Stomach smooth muscle (tissue), 2 donors: Measurements from ENCODE around the gene FADS6.

ENCODE experiments used
- H3K27ac ChIP-seq: one replicate; pipeline ENCODE4 v1.7.0; 2013; ENCODE audit warnings: mild to moderate bottlenecking, low read length, inconsistent platforms
- H3K27me3 ChIP-seq, 2 donors: one replicate each; pipeline ENCODE4 v1.7.0; 2013; ENCODE audit warnings: low read length in 2 of 2; ENCODE audit not compliant: insufficient read depth in 2 of 2, control insufficient read depth in 1 of 2
- H3K36me3 ChIP-seq, 2 donors: one replicate each; pipeline ENCODE4 v1.7.0; 2013; ENCODE audit warnings: low read length in 2 of 2; ENCODE audit not compliant: control insufficient read depth in 2 of 2, insufficient read depth in 2 of 2
- H3K4me1 ChIP-seq: one replicate; pipeline ENCODE4 v1.7.0; 2013; ENCODE audit warnings: low read length; ENCODE audit not compliant: control insufficient read depth, insufficient read depth
- H3K4me3 ChIP-seq, 2 donors: one replicate each; pipeline ENCODE4 v1.7.0; 2013; ENCODE audit warnings: low read length in 2 of 2
- H3K9ac ChIP-seq, 2 donors: one replicate each; pipeline ENCODE4 v1.7.0; 2013; ENCODE audit warnings: low read length in 2 of 2, mild to moderate bottlenecking in 1 of 2
- H3K9me3 ChIP-seq, 2 donors: one replicate each; pipeline ENCODE4 v1.7.0; 2013; ENCODE audit warnings: low read length in 2 of 2; ENCODE audit not compliant: control insufficient read depth in 2 of 2
- donor health status: healthy.
- donor health status: Pancreatic carcinoma.

The FADS6 gene

GRCh38 chr17:74892974-74893911 lies at the start of gene FADS6:
FADS6 (minus strand) TSS chr17:74893633; CDS start chr17:74893595, 38 bp downstream.
- Histone ChIP-seq H3K9ac (no peak within 1 kb of the TSS), H3K4me3 (peak within 1 kb of the TSS in 1 of 2 donors; percentile 65)

GRCh38 chr17:74941128-74941725 lies 47.8 kb upstream of the FADS6 start:
- H3K9me3 ChIP-seq, result no peaks in the 10 kb centered on the region
- peaks cover 36% of the 10 kb centered on the region in 2 donors for H3K27me3 ChIP-seq

More at GRCh38 chr17:74892974-74893911, at the start of gene FADS6:
- peaks cover 27 to 41% of the 10 kb centered on the region in 2 donors for H3K27me3 ChIP-seq
- no peaks in the 10 kb centered on the region for H3K9me3 ChIP-seq
- H3K4me1 ChIP-seq, result peaks cover 10% of the 10 kb centered on the region
- H3K36me3 ChIP-seq, result no peaks in the 10 kb centered on the region
- no peak within 1 kb of the TSS for H3K27ac ChIP-seq

GRCh38 chr17:74939534-74939933 lies 46.1 kb upstream of the FADS6 start:
- Histone ChIP-seq H3K36me3 (no peaks in the 10 kb centered on the region), H3K4me1 (peaks cover 6% of the 10 kb centered on the region), H3K27me3 (peaks cover 43 to 52% of the 10 kb centered on the region in 2 donors), H3K9ac (no peak overlapping the region), H3K4me3 (no peak overlapping the region), H3K9me3 (no peaks in the 10 kb centered on the region), H3K27ac (no peak overlapping the region)

More at GRCh38 chr17:74941128-74941725, 47.8 kb upstream of the FADS6 start:
- H3K4me3 ChIP-seq, result no peak overlapping the region
- no peak overlapping the region for H3K27ac ChIP-seq
- no peak overlapping the region for H3K9ac ChIP-seq
- H3K36me3 ChIP-seq, result no peaks in the 10 kb centered on the region
- H3K4me1 ChIP-seq, result no peaks in the 10 kb centered on the region

GRCh38 chr17:74938194-74938950 lies 44.9 kb upstream of the FADS6 start:
- no peak overlapping the region for H3K4me3 ChIP-seq
- no peak overlapping the region for H3K9ac ChIP-seq
- no peaks in the 10 kb centered on the region for H3K36me3 ChIP-seq
- H3K9me3 ChIP-seq, result no peaks in the 10 kb centered on the region
- H3K27me3 ChIP-seq, result peaks cover 45 to 48% of the 10 kb centered on the region in 2 donors
- no peak overlapping the region for H3K27ac ChIP-seq
- peaks cover 6% of the 10 kb centered on the region for H3K4me1 ChIP-seq

GRCh38 chr17:74937064-74938051 lies 43.9 kb upstream of the FADS6 start:
- Histone ChIP-seq H3K27me3 (peaks cover 48 to 54% of the 10 kb centered on the region in 2 donors), H3K4me1 (peaks cover 6% of the 10 kb centered on the region), H3K9ac (no peak overlapping the region), H3K9me3 (no peaks in the 10 kb centered on the region), H3K4me3 (no peak overlapping the region), H3K36me3 (no peaks in the 10 kb centered on the region), H3K27ac (no peak overlapping the region)

- Histone ChIP-seq H3K27ac (no peak overlapping the region), H3K36me3 (no peaks in the 10 kb centered on the region), H3K9me3 (no peaks in the 10 kb centered on the region), H3K4me1 (peaks cover 6% of the 10 kb centered on the region), H3K9ac (no peak overlapping the region), H3K4me3 (no peak overlapping the region), H3K27me3 (peaks cover 43 to 54% of the 10 kb centered on the region in 2 donors)
Observed at GRCh38 chr17:74936470-74936799, 43.0 kb upstream of the FADS6 start.

- Histone ChIP-seq H3K4me3 (no peak within 1 kb of the TSS), H3K27ac (no peak within 1 kb of the TSS), H3K27me3 (peaks cover 46 to 49% of the 10 kb centered on the region in 2 donors), H3K36me3 (no peaks in the 10 kb centered on the region), H3K9ac (no peak within 1 kb of the TSS), H3K4me1 (peaks cover 6% of the 10 kb centered on the region), H3K9me3 (no peaks in the 10 kb centered on the region)
Observed at GRCh38 chr17:74935585-74936469, 42.4 kb upstream of the FADS6 start, which contains the start of gene OTOP3. OTOP3 (plus strand) TSS chr17:74935898; CDS start chr17:74935922, 24 bp downstream.

- H3K27me3 ChIP-seq, result peaks cover 46 to 54% of the 10 kb centered on the region in 2 donors
Observed at GRCh38 chr17:74935048-74935447, 41.6 kb upstream of the FADS6 start.

GRCh38 chr17:74930535-74931036 lies 37.2 kb upstream of the FADS6 start:
- Histone ChIP-seq H3K27me3 (peaks cover 34 to 46% of the 10 kb centered on the region in 2 donors), H3K4me3 (no peak overlapping the region), H3K9ac (no peak overlapping the region), H3K4me1 (peaks cover 2% of the 10 kb centered on the region), H3K27ac (no peak overlapping the region), H3K9me3 (no peaks in the 10 kb centered on the region), H3K36me3 (no peaks in the 10 kb centered on the region)

More at GRCh38 chr17:74935048-74935447, 41.6 kb upstream of the FADS6 start:
- Histone ChIP-seq H3K27ac (no peak overlapping the region), H3K9me3 (no peaks in the 10 kb centered on the region), H3K4me1 (peaks cover 6% of the 10 kb centered on the region), H3K36me3 (no peaks in the 10 kb centered on the region), H3K4me3 (no peak overlapping the region), H3K9ac (no peak overlapping the region)
